Muscle layer of colon (tissue), 2 donors: ENCODE measurements around the gene KBTBD3.

Source experiments
- H3K27ac ChIP-seq: one replicate; pipeline ENCODE4 v1.7.0; 2013; ENCODE audit warnings: low read depth, mild to moderate bottlenecking, low read length, moderate library complexity
- H3K27me3 ChIP-seq, 2 donors: one replicate each; pipeline ENCODE4 v1.7.0; 2013; ENCODE audit warnings: low read length in 2 of 2, mild to moderate bottlenecking in 2 of 2; ENCODE audit not compliant: insufficient read depth in 2 of 2, control insufficient read depth in 1 of 2
- H3K36me3 ChIP-seq: one replicate; pipeline ENCODE4 v1.7.0; 2013; ENCODE audit warnings: mild to moderate bottlenecking, low read length; ENCODE audit not compliant: insufficient read depth
- H3K4me1 ChIP-seq: one replicate; pipeline ENCODE4 v1.7.0; 2013; ENCODE audit warnings: mild to moderate bottlenecking, low read length; ENCODE audit not compliant: insufficient read depth
- H3K4me3 ChIP-seq, 2 donors: one replicate each; pipeline ENCODE4 v1.7.0; 2013; ENCODE audit warnings: low read length in 2 of 2, low read depth in 1 of 2, mild to moderate bottlenecking in 1 of 2, moderate library complexity in 1 of 2
- H3K9ac ChIP-seq: one replicate; pipeline ENCODE4 v1.7.0; 2013; ENCODE audit warnings: low read length
- H3K9me3 ChIP-seq: one replicate; pipeline ENCODE4 v1.7.0; 2013; ENCODE audit warnings: mild to moderate bottlenecking, low read length
- donor health status: abdominal sarcoma.
- donor health status: Adenocarcinoma of cecum.

KBTBD3 gene

GRCh38 chr11:106086850-106087249 lies 9.7 kb upstream of the KBTBD3 start:
- H3K4me1 ChIP-seq, result peaks cover 26% of the 10 kb centered on the region
- H3K36me3 ChIP-seq, result peaks cover 12% of the 10 kb centered on the region
- H3K27me3 ChIP-seq, result no peaks in the 10 kb centered on the region
- no peak overlapping the region for H3K9ac ChIP-seq
- no peak overlapping the region for H3K4me3 ChIP-seq
- H3K27ac ChIP-seq, result no peak overlapping the region
- H3K9me3 ChIP-seq, result no peaks in the 10 kb centered on the region

- Histone ChIP-seq H3K27ac (no peak overlapping the region), H3K9ac (no peak overlapping the region), H3K4me1 (peaks cover 28% of the 10 kb centered on the region), H3K4me3 (no peak overlapping the region), H3K36me3 (peaks cover 9% of the 10 kb centered on the region), H3K9me3 (no peaks in the 10 kb centered on the region), H3K27me3 (no peaks in the 10 kb centered on the region)
These were observed 9.0 kb upstream of the KBTBD3 start for GRCh38 chr11:106086135-106086534.

DNA sequence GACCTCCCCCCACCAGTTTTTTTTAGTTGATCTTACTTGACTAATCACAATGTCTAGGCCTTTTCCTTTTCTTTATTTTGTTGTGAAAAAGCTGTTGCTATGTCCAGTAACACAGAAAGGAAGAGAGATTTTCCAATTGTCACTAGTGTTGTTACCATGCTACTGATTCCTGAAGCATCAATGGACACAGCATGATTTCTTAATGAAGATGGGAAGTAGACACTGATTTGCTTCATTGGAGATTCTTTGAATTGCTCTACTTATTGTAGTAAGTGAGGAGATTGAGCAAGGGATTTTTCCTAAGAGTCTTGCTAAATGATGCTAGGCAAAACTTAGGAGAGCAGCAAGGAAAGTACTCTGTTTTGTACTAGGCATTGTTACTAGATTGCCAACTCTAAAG lies 4.9 kb upstream of the KBTBD3 start:
- Histone ChIP-seq H3K9me3 (no peaks in the 10 kb centered on the region), H3K4me1 (peaks cover 41% of the 10 kb centered on the region), H3K36me3 (peaks cover 27% of the 10 kb centered on the region), H3K27ac (no peak overlapping the region), H3K9ac (no peak overlapping the region), H3K27me3 (no peaks in the 10 kb centered on the region), H3K4me3 (no peak overlapping the region)

- H3K4me3 ChIP-seq, result peak within 1 kb of the TSS; percentile 82 to 94
- peaks cover 21% of the 10 kb centered on the region for H3K36me3 ChIP-seq
- no peaks in the 10 kb centered on the region for H3K27me3 ChIP-seq
- no peaks in the 10 kb centered on the region for H3K9me3 ChIP-seq
- H3K4me1 ChIP-seq, result peaks cover 39% of the 10 kb centered on the region
- peak within 1 kb of the TSS; percentile 85 for H3K27ac ChIP-seq
- peak within 1 kb of the TSS; percentile 86 for H3K9ac ChIP-seq
These were observed 685 bp upstream of the KBTBD3 start, which contains the start of gene AASDHPPT for GRCh38 chr11:106077609-106078455. Gene AASDHPPT, plus strand, starts transcription at chr11:106077662. Its CDS starts 49 bp downstream, at chr11:106077711.

DNA sequence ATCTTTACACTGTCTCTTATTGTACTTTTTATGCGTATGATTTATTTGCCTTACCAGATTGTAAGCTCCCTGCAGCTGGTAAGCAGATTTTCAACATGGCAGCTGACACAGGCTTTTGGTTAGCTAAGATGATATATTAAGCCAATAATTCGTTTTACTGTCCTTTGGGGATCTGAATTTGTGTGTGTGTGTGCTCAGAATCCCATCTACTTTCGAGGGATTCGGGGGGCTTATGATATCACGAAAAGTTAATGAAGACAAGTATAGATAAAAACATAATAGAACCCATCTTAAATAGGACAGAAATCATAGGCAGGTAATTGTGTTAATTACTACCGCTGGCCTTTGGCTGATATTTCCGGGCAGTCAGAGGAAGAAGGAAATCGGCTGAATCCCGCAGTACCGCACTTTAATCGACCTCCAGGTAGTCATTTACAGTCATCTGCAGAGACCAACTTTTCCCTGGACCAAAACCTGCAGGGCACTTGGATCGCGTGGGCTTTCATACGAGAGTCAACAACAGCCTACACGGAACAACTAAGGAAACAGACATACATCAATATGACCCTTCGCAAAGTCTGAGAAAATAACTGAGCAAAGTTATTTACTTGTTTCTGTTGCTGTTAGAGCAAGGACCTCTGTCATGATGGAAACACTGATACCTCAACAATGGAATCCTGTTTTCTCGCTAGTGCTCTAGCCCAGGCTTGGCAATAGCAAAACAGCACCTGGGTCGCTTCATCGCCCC lies 802 bp downstream of the KBTBD3 start:
- peak overlapping the region; percentile 83 for H3K27ac ChIP-seq
- H3K27me3 ChIP-seq, result no peaks in the 10 kb centered on the region
- H3K4me3 ChIP-seq, result peak overlapping the region; percentile 66 to 94
- peaks cover 36% of the 10 kb centered on the region for H3K4me1 ChIP-seq
- no peaks in the 10 kb centered on the region for H3K9me3 ChIP-seq
- H3K9ac ChIP-seq, result peak overlapping the region; percentile 86
- H3K36me3 ChIP-seq, result peaks cover 20% of the 10 kb centered on the region

DNA sequence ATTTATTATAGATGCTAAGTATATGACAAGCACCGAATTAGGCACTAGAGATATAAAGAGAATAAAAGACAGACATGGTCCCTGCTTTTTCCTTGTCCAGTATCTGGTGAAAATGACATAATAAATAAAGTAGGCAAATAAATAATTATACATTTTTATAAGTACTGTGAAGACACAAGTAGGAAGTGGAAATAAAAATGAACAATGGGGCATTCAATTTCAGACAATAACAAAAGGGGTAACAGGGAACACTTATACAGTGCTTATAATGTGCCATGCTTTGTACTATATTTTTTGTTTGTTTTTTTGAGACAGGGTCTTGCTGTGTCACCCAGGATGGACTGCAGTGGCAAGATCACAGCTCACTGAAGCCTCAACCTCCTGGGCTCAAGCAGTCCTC lies 4.3 kb downstream of the KBTBD3 start:
- Histone ChIP-seq H3K4me3 (no peak overlapping the region), H3K27me3 (no peaks in the 10 kb centered on the region), H3K9ac (no peak overlapping the region), H3K27ac (no peak overlapping the region), H3K9me3 (no peaks in the 10 kb centered on the region), H3K4me1 (peaks cover 11% of the 10 kb centered on the region), H3K36me3 (no peaks in the 10 kb centered on the region)

DNA sequence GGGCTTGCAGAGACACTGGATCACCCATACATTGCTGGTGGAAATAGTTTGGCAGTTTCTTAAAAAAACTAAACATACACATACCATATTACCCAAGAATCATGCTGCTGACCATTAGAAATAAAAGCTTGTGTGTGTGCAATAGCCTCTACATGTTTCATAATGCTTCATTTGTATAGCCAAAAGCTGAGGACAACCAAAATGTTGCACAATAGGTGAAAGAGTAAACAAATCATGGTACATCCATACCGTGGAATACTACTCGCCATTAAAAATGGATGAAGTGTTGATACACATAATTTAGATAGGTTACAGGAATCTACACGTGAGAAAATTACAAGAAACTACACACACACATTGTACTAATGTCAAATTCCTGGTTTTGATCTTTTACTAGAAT lies 6.5 kb downstream of the KBTBD3 start:
- Histone ChIP-seq H3K27me3 (no peaks in the 10 kb centered on the region), H3K4me1 (peaks cover 4% of the 10 kb centered on the region), H3K36me3 (no peaks in the 10 kb centered on the region), H3K9ac (no peak overlapping the region), H3K9me3 (no peaks in the 10 kb centered on the region), H3K27ac (no peak overlapping the region), H3K4me3 (no peak overlapping the region)

- no peaks in the 10 kb centered on the region for H3K27me3 ChIP-seq
- no peak overlapping the region for H3K4me3 ChIP-seq
- H3K4me1 ChIP-seq, result no peaks in the 10 kb centered on the region
- H3K36me3 ChIP-seq, result no peaks in the 10 kb centered on the region
- no peak overlapping the region for H3K9ac ChIP-seq
- H3K27ac ChIP-seq, result no peak overlapping the region
- H3K9me3 ChIP-seq, result no peaks in the 10 kb centered on the region
These were observed 14.1 kb downstream of the KBTBD3 start for GRCh38 chr11:106063009-106063408.

- Histone ChIP-seq H3K36me3 (no peaks in the 10 kb centered on the region), H3K9me3 (no peaks in the 10 kb centered on the region)
These were observed 14.9 kb downstream of the KBTBD3 start for GRCh38 chr11:106061954-106062949.

DNA sequence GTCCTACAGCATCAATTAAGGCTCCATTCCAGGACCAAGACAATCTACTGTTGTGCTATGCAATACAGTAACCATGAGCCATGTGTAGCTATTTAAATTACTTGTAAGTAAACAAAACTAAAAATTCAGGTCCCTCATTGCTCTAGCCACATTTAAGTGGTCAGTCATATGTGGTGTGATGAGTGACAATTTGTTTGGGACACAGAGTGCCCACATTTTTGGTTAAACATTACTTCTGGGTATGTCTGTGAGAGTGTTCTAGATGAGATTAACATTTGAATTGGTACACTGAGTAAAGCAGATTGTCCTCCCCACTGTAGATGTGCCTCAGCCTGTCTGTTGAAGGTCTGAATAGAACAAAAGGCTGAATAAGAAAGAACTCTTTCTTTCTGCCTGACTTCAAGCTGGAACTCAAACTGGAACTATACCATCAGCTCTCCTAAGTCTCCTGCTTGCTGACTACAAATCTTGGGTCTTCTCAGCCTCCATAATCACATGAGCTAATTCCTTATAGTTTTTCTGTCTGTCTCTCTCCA lies 15.8 kb downstream of the KBTBD3 start:
- Histone ChIP-seq H3K9me3 (no peaks in the 10 kb centered on the region), H3K9ac (no peak overlapping the region), H3K4me3 (no peak overlapping the region), H3K27ac (no peak overlapping the region), H3K27me3 (no peaks in the 10 kb centered on the region), H3K36me3 (no peaks in the 10 kb centered on the region), H3K4me1 (no peaks in the 10 kb centered on the region)

More at GRCh38 chr11:106061954-106062949, 14.9 kb downstream of the KBTBD3 start:
- H3K4me3 ChIP-seq, result no peak overlapping the region
- no peaks in the 10 kb centered on the region for H3K4me1 ChIP-seq
- H3K27me3 ChIP-seq, result no peaks in the 10 kb centered on the region
- no peak overlapping the region for H3K27ac ChIP-seq
- H3K9ac ChIP-seq, result no peak overlapping the region
